ENCODE data around the gene LANCL1.

- TF ChIP-seq TP53 (CRISPR knock-in tag; IDR thresholded peaks at IDR 0.05) (no peak), CTCF (IDR thresholded peaks at IDR 0.05) (no peak), USF2 (CRISPR knock-in tag; IDR thresholded peaks at IDR 0.05) (no peak), TCF7 (CRISPR knock-in tag; IDR thresholded peaks at IDR 0.05; ENCODE audit: low read depth) (no peak), ATF2 (CRISPR knock-in tag; IDR thresholded peaks at IDR 0.05; ENCODE audit: borderline replicate concordance, low read depth) (no peak), KAT7 (CRISPR knock-in tag; IDR thresholded peaks at IDR 0.05; ENCODE audit: borderline replicate concordance) (no peak), USF1 (CRISPR knock-in tag; IDR thresholded peaks at IDR 0.05) (no peak), ATF1 (CRISPR knock-in tag; IDR thresholded peaks at IDR 0.05) (no peak), FOXJ3 (CRISPR knock-in tag; IDR thresholded peaks at IDR 0.05; ENCODE audit: borderline replicate concordance) (no peak), ZNF423 (CRISPR knock-in tag; IDR thresholded peaks at IDR 0.05) (no peak), ZBTB43 (CRISPR knock-in tag; IDR thresholded peaks at IDR 0.05) (no peak)
Measured at GRCh38 chr2:210389856-210390255, 86.7 kb downstream of the LANCL1 start.
